ENCODE results near the gene KLHL3.
A peak's percentile ranks its signal among the peaks of the same experiment; 100 is the strongest.

Gene KLHL3

DNA sequence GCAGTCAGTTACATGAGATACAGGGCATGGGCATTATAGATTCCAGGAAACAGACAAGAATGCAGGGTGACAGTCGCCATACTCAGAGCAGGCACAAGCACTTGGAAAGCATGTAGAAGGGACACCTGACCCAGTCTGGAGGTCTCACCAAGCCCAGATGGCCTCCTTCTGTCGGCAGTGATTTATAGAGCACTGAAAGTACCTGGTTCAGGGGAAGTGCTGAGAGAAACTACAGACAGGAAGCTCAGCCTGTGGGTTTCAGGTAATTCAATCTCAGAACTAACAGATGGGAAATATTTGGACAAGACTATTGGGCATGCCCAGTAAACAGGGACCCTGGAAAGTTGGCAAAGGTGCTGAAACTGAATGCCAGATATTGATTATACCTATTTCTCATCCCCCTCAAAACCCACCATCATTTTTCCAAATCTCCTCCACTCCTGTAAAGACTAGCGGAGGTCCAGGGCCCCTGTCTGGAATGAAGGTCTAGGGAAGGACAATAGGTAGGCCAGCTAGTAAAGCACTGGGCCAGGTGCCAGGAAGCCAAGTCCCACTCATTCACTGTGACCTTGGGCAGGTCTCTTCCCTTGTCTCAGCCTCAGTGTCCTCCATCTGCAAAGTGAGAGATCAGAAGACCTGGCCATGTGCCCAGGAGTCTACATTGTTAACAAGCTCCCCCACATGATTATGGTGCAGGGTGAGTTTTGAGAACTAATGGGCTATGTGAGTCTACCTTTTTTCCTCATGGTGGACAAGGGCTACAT is 26.9 kb downstream of the KLHL3 start:
- DNase-seq (ENCODE audit: low read depth in 2 of 2) = no peak

DNA sequence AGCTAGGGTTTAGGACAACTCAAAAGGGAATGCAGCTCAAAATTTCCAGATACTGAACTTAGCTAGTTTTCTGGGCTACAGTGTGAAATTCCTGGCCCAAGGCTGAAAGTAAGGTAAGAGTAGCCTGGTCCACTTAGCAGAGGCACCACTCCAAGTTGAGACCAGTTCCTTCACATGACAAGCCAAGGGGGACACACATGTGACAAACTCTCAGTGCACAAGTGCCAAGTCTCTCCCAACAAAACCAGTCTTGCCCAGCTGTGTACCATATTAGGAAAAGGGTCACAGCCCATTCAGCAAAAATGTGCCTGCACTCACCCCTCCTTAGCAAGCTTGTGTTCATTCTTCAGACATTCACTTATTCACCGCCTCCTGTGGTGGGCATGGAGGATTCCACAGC is 27.8 kb downstream of the KLHL3 start:
- no peak for DNase-seq (ENCODE audit: low read depth in 2 of 2)

- DNase-seq (ENCODE audit: low read depth in 2 of 2) = no peak
These were observed 29.0 kb downstream of the KLHL3 start for GRCh38 chr5:137706841-137707240.

DNA sequence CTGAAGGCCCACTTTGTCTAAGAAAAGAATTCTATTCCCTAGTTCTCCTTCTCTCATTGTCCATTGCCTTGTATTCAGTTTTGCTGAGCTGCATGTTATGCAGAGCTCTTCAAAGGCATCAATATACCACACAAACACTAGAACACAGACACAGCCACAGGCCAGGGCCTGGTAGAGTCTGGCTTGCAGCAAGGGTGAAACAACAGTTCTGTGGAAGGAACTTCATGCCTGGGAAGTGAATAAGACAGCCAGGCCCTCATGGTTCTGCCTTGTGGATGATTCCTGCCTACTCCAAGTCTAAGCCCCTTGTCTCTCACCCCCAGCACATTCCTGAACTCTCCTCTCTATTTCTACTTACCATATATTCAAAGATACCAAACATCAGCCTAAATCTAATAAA is 30.8 kb downstream of the KLHL3 start:
- DNase-seq (ENCODE audit: low read depth in 2 of 2) = no peak

GRCh38 chr5:137703565-137703964 is 32.3 kb downstream of the KLHL3 start:
- no peak for DNase-seq (ENCODE audit: low read depth in 2 of 2)

GRCh38 chr5:137700282-137700680 is 35.6 kb downstream of the KLHL3 start:
- no peak for DNase-seq (ENCODE audit: low read depth in 2 of 2)

- DNase-seq (ENCODE audit: low read depth in 2 of 2) = no peak
These were observed 36.3 kb downstream of the KLHL3 start for GRCh38 chr5:137699336-137700281.

GRCh38 chr5:137696481-137696880 is 39.4 kb downstream of the KLHL3 start:
- peak; percentile 12 to 23 for DNase-seq (ENCODE audit: low read depth in 2 of 2)

GRCh38 chr5:137695651-137696428 is 40.0 kb downstream of the KLHL3 start:
- no peak for DNase-seq (ENCODE audit: low read depth in 2 of 2)

- no peak for DNase-seq (ENCODE audit: low read depth in 2 of 2)
These were observed 41.8 kb downstream of the KLHL3 start for GRCh38 chr5:137693951-137694721.

GRCh38 chr5:137693307-137693950 is 42.5 kb downstream of the KLHL3 start:
- DNase-seq (ENCODE audit: low read depth in 2 of 2) = no peak

GRCh38 chr5:137689306-137689705 is 46.6 kb downstream of the KLHL3 start:
- no peak for DNase-seq (ENCODE audit: low read depth in 2 of 2)

- no peak for DNase-seq (ENCODE audit: low read depth in 2 of 2)
These were observed 47.6 kb downstream of the KLHL3 start for GRCh38 chr5:137688210-137688840.

- DNase-seq (ENCODE audit: low read depth in 2 of 2) = no peak
These were observed 51.1 kb downstream of the KLHL3 start for GRCh38 chr5:137684761-137685160.

DNA sequence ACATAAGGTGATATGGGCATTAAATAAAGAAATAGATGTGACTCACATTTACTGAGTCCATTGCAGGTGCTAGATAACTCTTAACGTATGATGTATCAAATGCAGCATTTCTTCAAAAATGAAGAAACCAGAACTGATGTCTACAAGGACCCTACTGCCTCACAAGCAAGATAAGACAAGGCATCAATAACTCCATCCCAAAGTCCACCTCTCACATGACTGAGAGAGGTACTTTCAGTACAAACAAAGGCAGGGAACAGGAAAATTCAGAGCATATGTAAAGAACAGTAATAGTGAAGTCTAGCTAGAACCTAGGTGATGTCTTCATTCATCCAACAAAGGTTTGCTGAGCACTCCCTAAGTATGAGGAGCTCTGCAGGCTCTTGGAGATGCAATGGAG is 54.7 kb downstream of the KLHL3 start:
- DNase-seq (ENCODE audit: low read depth in 2 of 2) = no peak

DNA sequence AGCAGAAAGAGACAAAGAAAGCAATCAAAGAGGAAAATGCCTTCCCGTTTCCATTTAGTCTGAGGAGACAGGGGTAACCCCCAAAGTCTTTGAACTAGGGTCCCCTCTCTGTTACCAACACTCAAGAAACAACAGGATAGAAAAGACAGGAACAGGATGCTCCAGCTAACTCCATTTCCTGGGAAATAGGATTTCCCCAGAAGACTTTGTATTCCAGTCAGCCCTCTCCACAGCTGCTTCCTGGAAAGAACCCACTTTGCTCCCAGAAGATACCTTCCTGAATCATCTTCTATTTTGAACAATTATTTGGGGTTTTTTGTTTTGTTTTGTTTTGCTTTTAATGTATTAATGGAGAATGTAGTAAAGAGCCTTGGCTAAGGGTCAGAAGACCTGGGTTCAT is 56.0 kb downstream of the KLHL3 start:
- DNase-seq (ENCODE audit: low read depth in 2 of 2) = no peak

DNA sequence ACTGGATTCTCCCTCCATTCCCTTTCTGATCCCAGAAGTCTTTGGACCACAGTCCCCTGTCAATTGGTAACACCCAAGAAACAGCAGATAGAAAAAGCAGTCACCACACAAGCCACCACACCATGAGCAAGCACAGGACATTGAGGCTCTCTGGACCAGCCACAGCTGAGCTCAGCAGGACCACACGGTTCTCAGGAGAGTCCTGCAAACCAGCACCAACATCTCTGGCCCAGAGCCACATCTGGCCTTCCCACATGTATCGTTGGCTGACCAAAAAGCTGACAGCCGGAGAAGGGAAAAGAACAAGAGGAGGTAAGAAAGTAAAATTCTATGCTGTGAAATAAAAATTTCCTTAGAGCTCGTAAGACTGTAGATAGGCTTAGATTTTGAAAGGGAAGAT is 56.7 kb downstream of the KLHL3 start:
- DNase-seq (ENCODE audit: low read depth in 2 of 2) = no peak

GRCh38 chr5:137672881-137673280 is 63.0 kb downstream of the KLHL3 start:
- no peak for DNase-seq (ENCODE audit: low read depth in 2 of 2)

DNA sequence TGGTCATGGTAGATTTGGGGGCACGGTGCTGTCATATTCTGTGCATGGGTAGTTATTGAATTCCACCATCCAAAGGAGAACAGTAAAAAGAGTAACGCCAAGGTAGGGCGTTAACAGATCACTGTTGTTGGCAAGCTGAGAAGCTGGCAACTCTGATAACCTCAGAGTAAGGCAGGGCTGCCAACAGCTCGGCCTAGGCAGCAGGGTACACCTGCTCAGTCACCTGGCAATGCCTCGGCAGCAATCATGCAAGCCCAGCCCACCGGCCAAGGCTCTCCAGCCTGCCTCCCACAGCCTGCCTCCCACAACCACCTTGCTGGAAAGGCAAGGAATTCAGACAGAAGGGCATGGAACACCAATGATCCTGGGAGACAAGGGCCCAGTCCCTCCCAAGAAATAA is 63.9 kb downstream of the KLHL3 start:
- no peak for DNase-seq (ENCODE audit: low read depth in 2 of 2)

DNA sequence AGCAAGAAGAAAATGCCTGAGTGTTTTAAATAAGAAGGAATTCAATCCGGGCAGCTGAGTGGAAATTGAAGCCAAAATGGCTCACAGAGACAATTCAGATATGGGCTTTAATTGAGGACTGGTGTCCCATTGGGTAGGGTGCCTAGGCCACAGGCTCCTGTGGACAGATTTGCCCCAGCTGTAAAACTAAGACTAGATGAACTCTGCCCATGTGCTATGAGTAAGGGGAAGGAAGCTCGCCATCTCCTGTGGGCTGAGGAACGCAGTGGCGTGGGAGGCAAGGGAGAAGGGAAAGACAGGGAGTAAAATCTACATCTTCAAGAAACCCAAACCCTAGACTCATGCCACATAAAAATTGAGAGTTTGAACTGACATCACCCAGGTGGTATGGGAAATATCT is 66.1 kb downstream of the KLHL3 start:
- no peak for DNase-seq (ENCODE audit: low read depth in 2 of 2)
